GM13976 (cell line): ENCODE data around the gene SLC26A8.

ENCODE experiments used
- DNase-seq: peaks from one replicate; pipeline ENCODE4 v3.0.0; 2012; ENCODE audit warnings: low spot score
- in situ Hi-C: fragments of 300-500 bp; cut with MboI; formaldehyde crosslinking; loops from one replicate; pipeline ENCODE4 v1.12.0; 2022; ENCODE audit warnings: low sequenced_read_pairs, mixed read lengths, inconsistent platforms; ENCODE audit not compliant: unreplicated experiment
- TF ChIP-seq, protein P1 (sequence below): IDR thresholded peaks from 2 replicates; pipeline ENCODE4 v1.5.1; 2012; ENCODE audit warnings: borderline replicate concordance, mild to moderate bottlenecking; ENCODE audit not compliant: insufficient read depth; ENCODE audit errors: extremely low read depth, missing control alignments, control extremely low read depth

SLC26A8 gene

DNA sequence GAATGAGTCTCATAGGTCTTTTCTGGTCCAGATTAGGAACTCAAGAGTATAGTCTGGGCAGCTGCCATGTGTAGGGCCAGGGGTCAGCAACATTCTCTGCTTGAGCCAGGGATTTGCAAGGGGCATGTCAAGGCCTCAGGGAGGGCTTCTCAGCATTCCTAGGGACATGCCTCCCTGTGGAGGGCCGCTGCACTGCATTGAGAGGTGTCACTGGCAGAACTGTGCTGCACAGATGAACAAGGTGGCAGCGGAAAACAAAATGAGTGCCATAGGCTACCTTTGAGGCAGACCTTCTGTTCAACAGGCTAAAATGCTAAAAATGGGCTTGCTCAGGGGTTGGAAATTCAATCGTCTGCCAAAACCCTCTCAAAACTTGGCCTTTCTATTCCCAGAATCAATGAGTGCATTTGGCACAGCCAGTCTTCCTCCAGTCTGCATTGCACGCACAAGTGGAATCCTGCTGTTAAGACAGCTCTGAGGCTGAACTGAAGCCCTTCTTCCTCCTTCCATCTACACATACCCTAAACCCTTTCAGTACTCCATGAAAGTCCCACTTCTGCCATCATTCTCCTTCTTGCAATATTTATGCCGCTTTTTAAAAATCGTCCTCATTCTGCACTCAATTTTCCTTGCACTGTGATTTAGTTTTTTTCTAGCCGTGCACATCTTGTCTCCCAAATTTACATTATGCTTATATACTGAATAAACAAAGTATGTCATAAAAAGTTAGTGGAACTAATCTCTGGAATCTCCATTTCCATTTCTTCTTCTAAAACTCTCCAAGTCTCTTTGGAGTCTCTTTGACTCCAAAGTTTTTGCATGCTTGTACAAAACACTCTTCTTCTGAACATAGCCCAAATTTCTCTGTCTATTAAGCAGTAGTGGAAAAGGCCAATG is 51.7 kb downstream of the SLC26A8 start:
- TF ChIP-seq, protein P1, sequence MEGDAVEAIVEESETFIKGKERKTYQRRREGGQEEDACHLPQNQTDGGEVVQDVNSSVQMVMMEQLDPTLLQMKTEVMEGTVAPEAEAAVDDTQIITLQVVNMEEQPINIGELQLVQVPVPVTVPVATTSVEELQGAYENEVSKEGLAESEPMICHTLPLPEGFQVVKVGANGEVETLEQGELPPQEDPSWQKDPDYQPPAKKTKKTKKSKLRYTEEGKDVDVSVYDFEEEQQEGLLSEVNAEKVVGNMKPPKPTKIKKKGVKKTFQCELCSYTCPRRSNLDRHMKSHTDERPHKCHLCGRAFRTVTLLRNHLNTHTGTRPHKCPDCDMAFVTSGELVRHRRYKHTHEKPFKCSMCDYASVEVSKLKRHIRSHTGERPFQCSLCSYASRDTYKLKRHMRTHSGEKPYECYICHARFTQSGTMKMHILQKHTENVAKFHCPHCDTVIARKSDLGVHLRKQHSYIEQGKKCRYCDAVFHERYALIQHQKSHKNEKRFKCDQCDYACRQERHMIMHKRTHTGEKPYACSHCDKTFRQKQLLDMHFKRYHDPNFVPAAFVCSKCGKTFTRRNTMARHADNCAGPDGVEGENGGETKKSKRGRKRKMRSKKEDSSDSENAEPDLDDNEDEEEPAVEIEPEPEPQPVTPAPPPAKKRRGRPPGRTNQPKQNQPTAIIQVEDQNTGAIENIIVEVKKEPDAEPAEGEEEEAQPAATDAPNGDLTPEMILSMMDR, result no peak
- no peak for DNase-seq
- in situ Hi-C loops, result no loop called here

DNA sequence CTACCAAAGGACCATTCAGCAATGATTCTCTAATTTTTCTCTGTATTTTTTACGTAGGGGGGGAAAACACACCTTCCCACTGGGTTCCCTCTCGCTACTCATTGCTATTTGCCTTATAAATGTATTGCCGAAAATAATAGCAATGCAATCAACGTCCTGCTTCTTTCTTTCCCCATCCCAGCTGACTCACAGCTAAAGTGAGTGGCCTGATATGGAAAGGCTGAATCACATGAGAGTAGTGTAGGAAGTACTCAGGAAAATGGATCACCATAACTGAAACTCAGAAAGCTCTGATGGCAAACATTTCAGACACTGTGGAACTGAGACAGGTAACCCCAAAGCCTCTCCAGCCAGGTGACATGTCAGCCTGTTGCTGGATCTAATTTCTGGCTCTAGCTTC is 54.3 kb downstream of the SLC26A8 start:
- TF ChIP-seq, protein P1, result no peak
- no peak for DNase-seq
- in situ Hi-C loops, result no loop called here

DNA sequence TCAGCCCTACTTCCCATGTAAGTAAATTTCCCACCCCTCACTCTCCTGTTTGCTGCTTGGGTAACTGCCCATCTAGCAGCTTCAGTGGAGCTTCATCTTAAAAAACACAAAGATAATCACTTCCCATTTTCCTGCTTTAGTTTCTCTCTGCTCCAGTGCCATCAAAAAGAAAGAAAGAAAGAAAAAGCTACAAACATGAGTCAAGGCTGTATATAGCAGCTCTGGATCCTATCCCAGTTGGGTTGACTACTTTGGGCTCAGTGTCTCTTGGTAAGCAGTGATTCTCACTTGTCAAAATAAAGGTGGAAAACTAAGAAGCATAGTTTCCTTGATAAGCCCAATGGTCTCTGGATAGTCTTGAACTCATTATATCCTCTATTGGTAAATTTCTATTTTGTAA is 54.8 kb downstream of the SLC26A8 start:
- no peak for DNase-seq
- TF ChIP-seq, protein P1, result no peak
- in situ Hi-C loops, result no loop called here

DNA sequence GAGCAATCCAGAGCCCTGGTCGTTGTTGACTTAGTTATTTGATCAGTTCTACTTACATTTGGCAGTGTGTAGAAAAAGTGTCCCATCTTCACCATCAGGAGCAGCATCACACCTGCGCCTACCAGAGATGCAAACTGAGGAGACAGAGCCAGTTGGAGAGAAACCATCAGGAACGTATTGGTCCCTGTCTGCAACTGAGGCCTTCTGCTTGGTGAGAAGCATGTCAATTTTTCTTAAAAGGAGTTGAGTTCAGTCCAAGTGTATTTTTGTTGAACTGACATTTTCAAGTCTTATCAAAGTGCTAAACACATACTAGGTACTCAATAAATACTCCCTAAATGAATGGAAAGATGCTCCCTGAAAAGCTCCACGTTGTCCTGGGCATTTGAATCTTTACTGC is 55.6 kb downstream of the SLC26A8 start:
- no peak for DNase-seq
- in situ Hi-C loops, result no loop called here
- TF ChIP-seq, protein P1, result no peak

- DNase-seq, result no peak
- TF ChIP-seq, protein P1, result no peak
- in situ Hi-C loops, result no loop called here
Measured at GRCh38 chr6:35967076-35967774, 57.2 kb downstream of the SLC26A8 start.

GRCh38 chr6:35962779-35963560 is 61.5 kb downstream of the SLC26A8 start:
- DNase-seq, result no peak
- in situ Hi-C loops, result no loop called here
- TF ChIP-seq, protein P1, result no peak
